Measurements from ENCODE around the gene LAMA4.

LAMA4 gene

DNA sequence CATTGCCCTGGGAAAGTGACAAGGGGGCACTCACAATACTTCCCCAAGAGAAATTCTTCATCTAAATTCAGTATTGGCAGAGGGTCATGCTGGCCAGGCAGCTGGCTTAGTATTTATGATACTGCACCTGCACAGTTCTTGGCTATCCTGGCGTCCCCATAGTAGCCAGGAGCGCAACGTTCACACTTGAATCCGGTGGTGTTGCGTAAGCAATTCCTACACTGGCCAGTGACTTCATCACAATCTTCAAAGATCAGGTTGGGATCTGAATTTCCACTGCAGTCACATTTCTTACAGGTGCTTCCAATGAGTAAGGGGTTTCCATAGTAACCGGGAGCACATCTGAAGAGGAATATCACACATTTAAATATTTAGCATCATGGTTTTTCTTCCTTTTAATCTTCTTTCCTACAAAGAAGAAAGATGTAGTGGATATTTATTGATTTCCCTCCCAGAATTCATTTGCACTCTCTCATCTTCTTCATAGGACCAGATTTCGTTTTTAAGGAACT, 62.8 kb downstream of the LAMA4 start:
- no peak for DNase-seq (ENCODE audit: insufficient read length, low spot score)
- FAIRE-seq: no peak
- TF ChIP-seq POLR2A (IDR thresholded peaks at IDR 0.05; ENCODE audit: low read depth, low read length): no peak

GRCh38 chr6:112190164-112190563, 64.2 kb downstream of the LAMA4 start:
- FAIRE-seq: no peak
- DNase-seq (ENCODE audit: insufficient read length, low spot score): no peak
- no peak for TF ChIP-seq POLR2A (IDR thresholded peaks at IDR 0.05; ENCODE audit: low read depth, low read length)

- FAIRE-seq (no peak), DNase-seq (ENCODE audit: insufficient read length, low spot score) (no peak)
- TF ChIP-seq POLR2A (IDR thresholded peaks at IDR 0.05; ENCODE audit: low read depth, low read length): no peak
Measured at GRCh38 chr6:112189494-112189893, 64.9 kb downstream of the LAMA4 start.

DNA sequence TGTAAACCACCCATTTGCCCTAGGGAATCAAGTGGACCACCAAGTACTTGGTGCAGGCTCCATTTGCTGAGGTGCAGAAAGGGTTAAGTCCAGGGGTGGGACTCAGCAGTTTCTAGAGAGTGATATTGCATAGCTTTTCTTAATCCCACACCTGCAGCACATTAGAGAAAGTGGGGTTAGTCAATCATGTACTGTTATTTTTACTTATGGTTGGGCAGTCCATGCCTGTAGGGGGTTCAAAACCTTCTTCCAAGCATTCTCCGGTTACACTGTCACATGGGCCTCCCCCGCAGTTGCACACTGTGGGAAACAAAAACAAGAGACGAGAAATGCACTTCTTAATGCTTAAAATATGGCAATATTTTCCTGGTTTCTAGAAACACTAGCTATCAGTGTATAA, 65.5 kb downstream of the LAMA4 start:
- no peak for TF ChIP-seq POLR2A (IDR thresholded peaks at IDR 0.05; ENCODE audit: low read depth, low read length)
- DNase-seq (ENCODE audit: insufficient read length, low spot score) (no peak), FAIRE-seq (no peak)

DNA sequence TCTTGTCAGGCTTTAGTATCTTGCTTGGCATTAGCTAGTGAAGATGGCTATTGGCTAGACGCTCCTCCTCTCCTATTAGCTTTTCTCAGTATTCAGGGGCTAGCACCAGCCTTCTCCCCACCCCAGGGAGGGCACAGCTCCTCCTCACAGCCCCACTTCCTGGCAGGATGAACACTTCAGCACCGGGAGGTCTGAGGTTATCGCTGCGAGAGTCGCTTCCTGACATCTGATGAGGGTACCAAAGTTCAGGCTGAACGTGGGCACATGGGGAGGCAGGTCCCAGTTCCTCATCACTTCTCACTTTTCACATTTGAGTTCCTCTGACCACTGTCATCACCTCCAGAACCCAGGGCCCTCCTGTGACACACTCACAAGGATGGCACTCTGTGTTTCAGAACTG, 66.6 kb downstream of the LAMA4 start:
- FAIRE-seq (no peak), DNase-seq (ENCODE audit: insufficient read length, low spot score) (no peak)
- no peak for TF ChIP-seq POLR2A (IDR thresholded peaks at IDR 0.05; ENCODE audit: low read depth, low read length)

DNA sequence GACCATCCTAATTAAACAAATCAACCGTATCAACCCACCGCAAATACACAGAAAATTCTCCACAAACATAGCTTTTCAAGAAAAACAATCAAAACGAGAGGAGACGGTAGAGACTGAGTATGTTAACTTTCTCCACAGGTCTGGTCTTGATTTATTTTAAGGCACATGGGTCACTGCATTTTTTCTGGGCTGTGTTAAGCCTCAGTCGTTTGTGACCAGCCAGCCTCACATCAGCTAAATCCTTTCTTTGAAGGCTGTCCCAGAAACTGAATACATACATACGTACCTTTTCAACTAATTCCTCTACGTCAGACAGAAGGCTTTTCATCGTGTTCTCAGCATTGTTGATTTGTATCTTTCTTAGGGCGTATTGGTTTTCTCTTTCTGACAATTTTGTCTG, 69.4 kb downstream of the LAMA4 start:
- DNase-seq (ENCODE audit: insufficient read length, low spot score) (no peak), FAIRE-seq (no peak)
- TF ChIP-seq POLR2A (IDR thresholded peaks at IDR 0.05; ENCODE audit: low read depth, low read length): no peak

GRCh38 chr6:112183271-112183671, 71.1 kb downstream of the LAMA4 start:
- TF ChIP-seq POLR2A (IDR thresholded peaks at IDR 0.05; ENCODE audit: low read depth, low read length): no peak
- DNase-seq (ENCODE audit: insufficient read length, low spot score) (no peak), FAIRE-seq (no peak)

DNA sequence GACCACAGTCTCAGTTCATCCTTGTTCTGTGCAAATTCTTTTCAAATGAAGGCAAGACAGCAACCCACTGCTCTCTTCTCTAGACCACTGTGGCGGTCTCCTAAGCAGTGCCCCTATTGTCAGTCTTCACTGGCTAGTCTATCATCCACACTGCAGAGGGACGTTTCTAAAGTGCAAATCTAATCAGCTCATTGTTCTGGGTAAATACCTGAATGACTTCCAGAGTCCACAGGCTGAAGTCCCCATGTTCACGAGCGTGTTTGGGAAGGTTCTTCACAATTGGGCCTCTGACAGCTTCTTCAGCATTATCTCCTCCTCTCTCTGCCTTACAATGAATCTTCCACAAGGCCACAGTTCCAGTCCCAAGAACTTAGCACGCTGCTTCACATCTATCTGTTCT, 73.2 kb downstream of the LAMA4 start:
- FAIRE-seq (no peak), DNase-seq (ENCODE audit: insufficient read length, low spot score) (no peak)
- TF ChIP-seq POLR2A (IDR thresholded peaks at IDR 0.05; ENCODE audit: low read depth, low read length): no peak

DNA sequence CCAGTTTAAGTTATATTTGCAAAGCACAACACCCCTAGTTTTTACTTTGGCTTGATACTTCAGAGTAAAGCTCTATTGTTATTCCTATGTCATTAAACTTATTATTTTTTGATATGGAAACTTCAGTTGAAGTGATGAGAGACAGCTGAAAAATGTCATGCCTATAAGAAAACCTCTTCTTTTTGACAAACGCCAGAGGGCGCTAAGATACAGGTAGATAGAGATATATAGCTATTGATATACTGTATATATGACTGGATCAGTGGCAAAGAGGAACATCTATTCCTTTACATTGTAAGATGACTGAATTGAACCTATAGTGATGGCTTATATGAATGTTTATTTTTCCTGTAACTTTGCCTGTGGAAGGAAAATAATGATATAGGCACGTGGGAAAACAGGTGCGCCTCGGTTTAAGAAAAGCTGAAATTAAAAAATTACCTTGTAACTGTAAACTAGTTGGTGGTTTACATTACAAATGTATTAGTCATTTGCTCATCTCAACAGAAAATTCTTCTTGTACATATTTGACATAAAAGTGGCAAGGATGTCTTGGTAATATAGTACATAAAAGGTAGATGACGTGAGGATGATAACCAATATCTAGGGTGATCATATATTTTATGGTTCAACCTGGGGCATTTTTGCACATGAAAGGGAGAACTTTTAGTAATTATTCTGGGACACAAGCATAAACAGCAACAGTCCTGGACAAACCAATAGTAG, 74.1 kb downstream of the LAMA4 start:
- no peak for DNase-seq (ENCODE audit: insufficient read length, low spot score)
- TF ChIP-seq POLR2A (IDR thresholded peaks at IDR 0.05; ENCODE audit: low read depth, low read length): no peak
- FAIRE-seq: no peak

GRCh38 chr6:112179631-112180030, 74.7 kb downstream of the LAMA4 start:
- no peak for DNase-seq (ENCODE audit: insufficient read length, low spot score)
- FAIRE-seq: no peak
- TF ChIP-seq POLR2A (IDR thresholded peaks at IDR 0.05; ENCODE audit: low read depth, low read length): no peak

GRCh38 chr6:112178846-112179245, 75.5 kb downstream of the LAMA4 start:
- DNase-seq (ENCODE audit: insufficient read length, low spot score) (no peak), FAIRE-seq (no peak)
- TF ChIP-seq POLR2A (IDR thresholded peaks at IDR 0.05; ENCODE audit: low read depth, low read length): no peak

GRCh38 chr6:112177092-112177491, 77.3 kb downstream of the LAMA4 start:
- no peak for TF ChIP-seq POLR2A (IDR thresholded peaks at IDR 0.05; ENCODE audit: low read depth, low read length)
- no peak for DNase-seq (ENCODE audit: insufficient read length, low spot score)
- no peak for FAIRE-seq

DNA sequence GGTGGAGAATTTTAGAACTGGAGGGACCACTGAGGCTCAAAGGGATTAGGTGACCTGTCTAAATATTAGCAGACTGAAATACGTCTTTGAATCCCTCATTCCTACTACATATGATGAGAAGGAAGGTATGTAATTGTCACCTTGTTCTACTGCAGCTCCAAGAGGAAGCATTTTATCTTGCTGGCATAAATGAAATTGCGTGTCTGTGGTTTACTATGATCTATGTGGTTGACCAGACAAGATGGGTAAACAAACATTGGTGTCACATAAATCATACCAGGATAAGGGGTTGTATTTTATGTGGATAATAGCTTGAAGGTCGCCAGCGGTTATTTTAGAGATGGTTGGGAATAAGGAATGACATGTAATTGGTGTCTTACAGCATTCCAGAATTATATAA, 78.2 kb downstream of the LAMA4 start:
- no peak for TF ChIP-seq POLR2A (IDR thresholded peaks at IDR 0.05; ENCODE audit: low read depth, low read length)
- FAIRE-seq (no peak), DNase-seq (ENCODE audit: insufficient read length, low spot score) (no peak)

DNA sequence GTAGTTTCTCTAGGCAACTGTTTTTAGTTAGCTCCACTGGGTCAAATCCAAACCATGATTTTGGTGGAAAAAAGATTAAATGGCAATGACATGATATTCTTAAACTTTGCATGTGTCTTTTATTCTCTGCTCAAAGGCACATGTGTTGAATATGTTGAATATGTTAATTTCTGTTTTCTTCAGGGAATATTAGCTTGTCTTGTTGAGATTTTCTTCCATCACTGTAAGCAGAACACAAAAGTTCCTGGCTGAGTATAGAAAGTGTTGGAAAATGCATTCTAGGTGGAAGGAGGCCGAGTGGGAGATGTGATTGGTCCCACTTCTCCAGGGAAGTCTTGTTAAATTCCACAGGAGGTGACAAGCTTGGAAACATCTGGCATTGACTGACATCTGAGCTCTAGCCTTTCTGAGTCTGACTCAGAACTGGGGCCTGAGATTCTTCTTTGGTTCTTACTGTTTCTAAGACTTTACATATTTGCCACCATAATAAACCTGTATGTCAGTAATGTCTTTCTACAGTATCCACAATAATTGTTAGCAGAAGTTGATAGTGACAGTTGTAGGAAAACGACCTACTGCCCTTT, 81.1 kb downstream of the LAMA4 start:
- DNase-seq (ENCODE audit: insufficient read length, low spot score) (no peak), FAIRE-seq (no peak)
- no peak for TF ChIP-seq POLR2A (IDR thresholded peaks at IDR 0.05; ENCODE audit: low read depth, low read length)

GRCh38 chr6:112172540-112172939, 81.8 kb downstream of the LAMA4 start:
- no peak for FAIRE-seq

More at GRCh38 chr6:112172540-112172939, 81.8 kb downstream of the LAMA4 start:
- TF ChIP-seq POLR2A (IDR thresholded peaks at IDR 0.05; ENCODE audit: low read depth, low read length): no peak
- DNase-seq (ENCODE audit: insufficient read length, low spot score): no peak

All from H54 (cell line).